ENCODE measurements around the gene TPRA1. TPM values are rescaled to one million over a fixed set of nuclear protein-coding genes. Genes with fewer than 3 reads are reported as not detected.

TPRA1 gene
- total and polyA plus RNA-seq, 2 of the 4 experiments (the other 2 are of a cell fraction) = 17.9 to 40.1 TPM

DNA sequence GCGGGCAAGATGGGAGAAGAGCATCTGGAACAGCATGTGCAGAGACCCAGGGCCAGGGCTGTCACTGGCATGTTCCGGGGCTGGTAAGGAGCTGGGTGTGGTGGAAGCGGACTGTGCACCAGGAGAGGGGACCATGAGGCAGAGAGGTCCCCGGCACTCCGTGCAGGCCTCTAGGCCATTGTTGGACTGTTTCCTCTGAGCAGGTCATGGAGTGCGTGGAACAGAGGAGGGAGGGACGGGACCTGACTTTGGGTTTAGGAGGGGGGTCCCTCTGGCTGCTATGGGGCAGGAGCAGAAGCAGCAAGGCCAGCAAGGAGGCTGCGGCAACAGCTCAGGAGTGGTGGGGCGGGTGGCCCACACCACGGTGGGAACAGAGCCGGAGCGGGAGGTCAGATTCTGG, 47.1 kb downstream of the TPRA1 start:
- dilution Hi-C loops (cut with HindIII; ENCODE audit: low sequenced_read_pairs, unreplicated experiment) = no loop called here
- Histone ChIP-seq H4K20me1 (ENCODE audit: insufficient read depth, low read length) (no peaks in the 10 kb centered on the region), H2AFZ (replicated peaks; ENCODE audit: low read length, poor library complexity) (no peak overlapping the region), H2AK5ac (ENCODE audit: low read depth, low read length) (no peak overlapping the region), H3K27me3 (ENCODE audit: control insufficient read depth, insufficient read depth, low read length) (peaks cover 29% of the 10 kb centered on the region; the same call in 1 of the 2 replicates), H3K18ac (ENCODE audit: low read depth, low read length) (no peak overlapping the region), H3K9me3 (ENCODE audit: control insufficient read depth, insufficient read depth, low read length) (no peaks in the 10 kb centered on the region), H3K36me3 (ENCODE audit: control insufficient read depth, insufficient read depth, low read length) (no peaks in the 10 kb centered on the region), H3K9ac (ENCODE audit: low read depth, low read length) (no peak overlapping the region), H3K23ac (ENCODE audit: low read depth, low read length) (no peak overlapping the region), H3K4ac (ENCODE audit: low read depth, low read length) (no peak overlapping the region), H3K4me1 (ENCODE audit: control insufficient read depth, insufficient read depth, low read length) (no peaks in the 10 kb centered on the region; the same call in 1 of the 2 replicates), H4K5ac (ENCODE audit: low read depth, low read length) (no peak overlapping the region), H4K91ac (ENCODE audit: insufficient read depth, low read depth, low read length) (no peak overlapping the region), H2AK9ac (replicated peaks; ENCODE audit: low read depth, low read length, poor library complexity) (no peak overlapping the region), H2BK120ac (ENCODE audit: low read depth, low read length) (no peak overlapping the region), H2BK5ac (ENCODE audit: low read depth, low read length, poor library complexity, severe bottlenecking) (no peak overlapping the region), H3K56ac (ENCODE audit: extremely low read depth, insufficient read depth, low read length) (no peak overlapping the region), H3K79me1 (ENCODE audit: low read depth in 1 of 2, low read length in 2 of 2) (no peaks in the 10 kb centered on the region), H2BK20ac (ENCODE audit: low read depth, low read length) (no peak overlapping the region), H4K8ac (ENCODE audit: low read depth in 2 of 2, low read length in 2 of 2) (no peak overlapping the region), H3K4me3 (ENCODE audit: insufficient read depth, low read depth, low read length) (no peak overlapping the region), H3K27ac (ENCODE audit: insufficient read depth, low read length) (no peak overlapping the region), H2BK15ac (ENCODE audit: low read depth, low read length) (no peak overlapping the region), H3K9me1 (ENCODE audit: insufficient read depth, low read length) (no peaks in the 10 kb centered on the region), H3K4me2 (ENCODE audit: low read depth, low read length) (no peak overlapping the region), H3K14ac (replicated peaks; ENCODE audit: low read depth, low read length) (no peak overlapping the region)
- intact Hi-C loops (cut with micrococcal nuclease) = loop anchor here (10.0 kb wide), 1 partner anchor 539 kb away; no protein-coding TSS in a partner anchor
- no peak for TF ChIP-seq BHLHE40 (IDR thresholded peaks at IDR 0.05; ENCODE audit: low read depth, low read length)
- TF ChIP-seq RCOR1 (IDR thresholded peaks at IDR 0.05; ENCODE audit: insufficient replicate concordance, low read length) = no peak
- TF ChIP-seq, protein P1, sequence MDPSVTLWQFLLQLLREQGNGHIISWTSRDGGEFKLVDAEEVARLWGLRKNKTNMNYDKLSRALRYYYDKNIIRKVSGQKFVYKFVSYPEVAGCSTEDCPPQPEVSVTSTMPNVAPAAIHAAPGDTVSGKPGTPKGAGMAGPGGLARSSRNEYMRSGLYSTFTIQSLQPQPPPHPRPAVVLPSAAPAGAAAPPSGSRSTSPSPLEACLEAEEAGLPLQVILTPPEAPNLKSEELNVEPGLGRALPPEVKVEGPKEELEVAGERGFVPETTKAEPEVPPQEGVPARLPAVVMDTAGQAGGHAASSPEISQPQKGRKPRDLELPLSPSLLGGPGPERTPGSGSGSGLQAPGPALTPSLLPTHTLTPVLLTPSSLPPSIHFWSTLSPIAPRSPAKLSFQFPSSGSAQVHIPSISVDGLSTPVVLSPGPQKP (IDR thresholded peaks at IDR 0.05; ENCODE audit: borderline replicate concordance, low read depth, low read length) = no peak
- TF ChIP-seq, protein P2, sequence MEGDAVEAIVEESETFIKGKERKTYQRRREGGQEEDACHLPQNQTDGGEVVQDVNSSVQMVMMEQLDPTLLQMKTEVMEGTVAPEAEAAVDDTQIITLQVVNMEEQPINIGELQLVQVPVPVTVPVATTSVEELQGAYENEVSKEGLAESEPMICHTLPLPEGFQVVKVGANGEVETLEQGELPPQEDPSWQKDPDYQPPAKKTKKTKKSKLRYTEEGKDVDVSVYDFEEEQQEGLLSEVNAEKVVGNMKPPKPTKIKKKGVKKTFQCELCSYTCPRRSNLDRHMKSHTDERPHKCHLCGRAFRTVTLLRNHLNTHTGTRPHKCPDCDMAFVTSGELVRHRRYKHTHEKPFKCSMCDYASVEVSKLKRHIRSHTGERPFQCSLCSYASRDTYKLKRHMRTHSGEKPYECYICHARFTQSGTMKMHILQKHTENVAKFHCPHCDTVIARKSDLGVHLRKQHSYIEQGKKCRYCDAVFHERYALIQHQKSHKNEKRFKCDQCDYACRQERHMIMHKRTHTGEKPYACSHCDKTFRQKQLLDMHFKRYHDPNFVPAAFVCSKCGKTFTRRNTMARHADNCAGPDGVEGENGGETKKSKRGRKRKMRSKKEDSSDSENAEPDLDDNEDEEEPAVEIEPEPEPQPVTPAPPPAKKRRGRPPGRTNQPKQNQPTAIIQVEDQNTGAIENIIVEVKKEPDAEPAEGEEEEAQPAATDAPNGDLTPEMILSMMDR (conservative IDR thresholded peaks at IDR 0.05; ENCODE audit: low read depth, low read length) = no peak
- TF ChIP-seq, protein P3, sequence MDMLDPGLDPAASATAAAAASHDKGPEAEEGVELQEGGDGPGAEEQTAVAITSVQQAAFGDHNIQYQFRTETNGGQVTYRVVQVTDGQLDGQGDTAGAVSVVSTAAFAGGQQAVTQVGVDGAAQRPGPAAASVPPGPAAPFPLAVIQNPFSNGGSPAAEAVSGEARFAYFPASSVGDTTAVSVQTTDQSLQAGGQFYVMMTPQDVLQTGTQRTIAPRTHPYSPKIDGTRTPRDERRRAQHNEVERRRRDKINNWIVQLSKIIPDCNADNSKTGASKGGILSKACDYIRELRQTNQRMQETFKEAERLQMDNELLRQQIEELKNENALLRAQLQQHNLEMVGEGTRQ (IDR thresholded peaks at IDR 0.05; ENCODE audit: low read depth, low read length) = no peak
- TF ChIP-seq MAFK (IDR thresholded peaks at IDR 0.05; ENCODE audit: low read depth, low read length) = no peak
- no peak for TF ChIP-seq POLR2A (IDR thresholded peaks at IDR 0.05; ENCODE audit: low read depth, low read length)
- no TSS peak for BruUV-seq (replicated peaks)
- DNase-seq (no peak), ATAC-seq (ENCODE audit: low read depth) (no peak)
- ChIA-PET POLR2A (ENCODE audit: unreplicated experiment) (no interaction called here), CTCF (no interaction called here)
- 90% methylated on average over 4 of the region's 12 CpGs; no CpG with 5 or more reads in 1 of the 2 experiments for WGBS, 2 experiments (ENCODE audit: extremely low coverage in 2 of 2, insufficient read length in 1 of 2)
- in situ Hi-C loops (cut with MboI; ENCODE audit: low sequenced_read_pairs) = loop anchor here (10.0 kb wide), 1 partner anchor 869 kb away; no protein-coding TSS in a partner anchor
